ENCODE results near the gene PHF10. TPM values are rescaled to one million over a fixed set of nuclear protein-coding genes. Genes with fewer than 3 reads are reported as not detected.

The PHF10 gene
- total RNA-seq, 3 donors from 2014 or later (not counting 1 experiment from before 2014, with no cell fraction given), result 46.5 to 56.5 (median 53.6) TPM

GRCh38 chr6:169664227-169664626 lies 60.1 kb downstream of the PHF10 start:
- Histone ChIP-seq H3K9me3 (ENCODE audit: control insufficient read depth, insufficient read depth, low read length) (no peaks in the 10 kb centered on the region), H3K27ac (ENCODE audit: low read length) (no peak overlapping the region), H3K4me1 (ENCODE audit: control insufficient read depth, insufficient read depth, low read length) (no peaks in the 10 kb centered on the region), H3K4me3 (ENCODE audit: low read length) (no peak overlapping the region), H3K36me3 (ENCODE audit: control insufficient read depth, insufficient read depth, low read length) (peaks cover 5% of the 10 kb centered on the region), H3K27me3 (ENCODE audit: control insufficient read depth, insufficient read depth, low read length) (no peaks in the 10 kb centered on the region)
- Mint-ChIP-seq H3K27ac (no peak overlapping the region), H3K9me3 (no peaks in the 10 kb centered on the region), H3K27me3 (ENCODE audit: low read depth in 2 of 2) (no peaks in the 10 kb centered on the region), H3K4me1 (peaks cover 0 to under 1% of the 10 kb centered on the region in 2 donors), H3K36me3 (no peaks in the 10 kb centered on the region), H3K4me3 (no peak overlapping the region)
- no peak for TF ChIP-seq CTCF (IDR thresholded peaks at IDR 0.05)
- ATAC-seq (no peak), DNase-seq (no peak)
- WGBS (ENCODE audit: insufficient coverage), result 94% methylated on average over 14 of the region's 14 CpGs
- intact Hi-C loops (cut with micrococcal nuclease), result no loop called here

GRCh38 chr6:169663468-169663867 lies 60.8 kb downstream of the PHF10 start:
- H3K4me3 Mint-ChIP-seq, result no peak overlapping the region
- 93% methylated on average over 8 of the region's 8 CpGs for WGBS (ENCODE audit: insufficient coverage)
- Histone ChIP-seq H3K4me3 (ENCODE audit: low read length) (no peak overlapping the region), H3K36me3 (ENCODE audit: control insufficient read depth, insufficient read depth, low read length) (peaks cover 4% of the 10 kb centered on the region), H3K9me3 (ENCODE audit: control insufficient read depth, insufficient read depth, low read length) (no peaks in the 10 kb centered on the region), H3K27me3 (ENCODE audit: control insufficient read depth, insufficient read depth, low read length) (no peaks in the 10 kb centered on the region), H3K27ac (ENCODE audit: low read length) (no peak overlapping the region), H3K4me1 (ENCODE audit: control insufficient read depth, insufficient read depth, low read length) (no peaks in the 10 kb centered on the region)
- DNase-seq (no peak), ATAC-seq (no peak)
- H3K27me3 Mint-ChIP-seq (ENCODE audit: low read depth in 2 of 2), result no peaks in the 10 kb centered on the region
- H3K27ac Mint-ChIP-seq, result no peak overlapping the region
- intact Hi-C loops (cut with micrococcal nuclease), result no loop called here
- no peak for TF ChIP-seq CTCF (IDR thresholded peaks at IDR 0.05)
- no peaks in the 10 kb centered on the region for H3K4me1 Mint-ChIP-seq
- no peaks in the 10 kb centered on the region for H3K9me3 Mint-ChIP-seq
- H3K36me3 Mint-ChIP-seq, result no peaks in the 10 kb centered on the region

GRCh38 chr6:169661391-169661756 lies 62.9 kb downstream of the PHF10 start:
- no peak for TF ChIP-seq CTCF (IDR thresholded peaks at IDR 0.05)
- Mint-ChIP-seq H3K27me3 (ENCODE audit: low read depth in 2 of 2) (no peaks in the 10 kb centered on the region), H3K9me3 (no peaks in the 10 kb centered on the region), H3K4me3 (no peak overlapping the region), H3K27ac (no peak overlapping the region), H3K36me3 (no peaks in the 10 kb centered on the region), H3K4me1 (no peaks in the 10 kb centered on the region)
- H3K9me3 ChIP-seq (ENCODE audit: control insufficient read depth, insufficient read depth, low read length), result no peaks in the 10 kb centered on the region
- H3K4me1 ChIP-seq (ENCODE audit: control insufficient read depth, insufficient read depth, low read length), result no peaks in the 10 kb centered on the region
- intact Hi-C loops (cut with micrococcal nuclease), result no loop called here
- no peak for ATAC-seq
- 96% methylated on average over 7 of the region's 7 CpGs for WGBS (ENCODE audit: insufficient coverage)
- no peaks in the 10 kb centered on the region for H3K27me3 ChIP-seq (ENCODE audit: control insufficient read depth, insufficient read depth, low read length)
- no peak overlapping the region for H3K27ac ChIP-seq (ENCODE audit: low read length)
- peaks cover 3% of the 10 kb centered on the region for H3K36me3 ChIP-seq (ENCODE audit: control insufficient read depth, insufficient read depth, low read length)
- no peak overlapping the region for H3K4me3 ChIP-seq (ENCODE audit: low read length)
- DNase-seq, result no peak

- no peak for ATAC-seq
- no peaks in the 10 kb centered on the region for H3K36me3 Mint-ChIP-seq
Observed at GRCh38 chr6:169660751-169661390, 63.4 kb downstream of the PHF10 start.

More at GRCh38 chr6:169660751-169661390, 63.4 kb downstream of the PHF10 start:
- H3K4me1 Mint-ChIP-seq, result no peaks in the 10 kb centered on the region
- Histone ChIP-seq H3K4me3 (ENCODE audit: low read length) (no peak overlapping the region), H3K27ac (ENCODE audit: low read length) (no peak overlapping the region), H3K4me1 (ENCODE audit: control insufficient read depth, insufficient read depth, low read length) (no peaks in the 10 kb centered on the region), H3K27me3 (ENCODE audit: control insufficient read depth, insufficient read depth, low read length) (no peaks in the 10 kb centered on the region), H3K9me3 (ENCODE audit: control insufficient read depth, insufficient read depth, low read length) (no peaks in the 10 kb centered on the region), H3K36me3 (ENCODE audit: control insufficient read depth, insufficient read depth, low read length) (peaks cover 3% of the 10 kb centered on the region)
- no peak overlapping the region for H3K4me3 Mint-ChIP-seq
- no peak for TF ChIP-seq CTCF (IDR thresholded peaks at IDR 0.05)
- 78% methylated on average over 24 of the region's 26 CpGs for WGBS (ENCODE audit: insufficient coverage)
- no peak overlapping the region for H3K27ac Mint-ChIP-seq
- H3K9me3 Mint-ChIP-seq, result no peaks in the 10 kb centered on the region
- H3K27me3 Mint-ChIP-seq (ENCODE audit: low read depth in 2 of 2), result no peaks in the 10 kb centered on the region
- intact Hi-C loops (cut with micrococcal nuclease), result no loop called here
- DNase-seq, result no peak

All from natural killer cell (primary cell).